Measurements from ENCODE around the gene MRPL52.

DNA sequence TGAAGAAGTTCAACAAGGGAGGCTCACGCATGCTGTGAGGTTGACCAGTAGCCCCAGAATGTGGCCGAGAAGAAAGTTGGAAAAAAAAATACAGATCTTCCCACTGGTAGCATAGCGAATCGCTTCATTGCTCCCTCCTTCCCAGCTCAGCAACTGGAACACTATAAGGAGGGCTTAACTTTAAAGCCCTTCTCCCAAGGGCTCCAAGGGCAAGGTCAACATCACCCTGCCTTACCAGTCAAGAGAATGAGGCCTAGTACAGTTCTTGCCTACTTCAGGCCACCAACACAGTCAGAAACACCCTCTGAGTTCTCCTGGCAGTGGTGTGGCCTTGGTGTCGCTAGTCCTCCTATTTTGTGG, 48.8 kb upstream of the MRPL52 start:
- TF ChIP-seq, protein P1, sequence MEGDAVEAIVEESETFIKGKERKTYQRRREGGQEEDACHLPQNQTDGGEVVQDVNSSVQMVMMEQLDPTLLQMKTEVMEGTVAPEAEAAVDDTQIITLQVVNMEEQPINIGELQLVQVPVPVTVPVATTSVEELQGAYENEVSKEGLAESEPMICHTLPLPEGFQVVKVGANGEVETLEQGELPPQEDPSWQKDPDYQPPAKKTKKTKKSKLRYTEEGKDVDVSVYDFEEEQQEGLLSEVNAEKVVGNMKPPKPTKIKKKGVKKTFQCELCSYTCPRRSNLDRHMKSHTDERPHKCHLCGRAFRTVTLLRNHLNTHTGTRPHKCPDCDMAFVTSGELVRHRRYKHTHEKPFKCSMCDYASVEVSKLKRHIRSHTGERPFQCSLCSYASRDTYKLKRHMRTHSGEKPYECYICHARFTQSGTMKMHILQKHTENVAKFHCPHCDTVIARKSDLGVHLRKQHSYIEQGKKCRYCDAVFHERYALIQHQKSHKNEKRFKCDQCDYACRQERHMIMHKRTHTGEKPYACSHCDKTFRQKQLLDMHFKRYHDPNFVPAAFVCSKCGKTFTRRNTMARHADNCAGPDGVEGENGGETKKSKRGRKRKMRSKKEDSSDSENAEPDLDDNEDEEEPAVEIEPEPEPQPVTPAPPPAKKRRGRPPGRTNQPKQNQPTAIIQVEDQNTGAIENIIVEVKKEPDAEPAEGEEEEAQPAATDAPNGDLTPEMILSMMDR (IDR thresholded peaks at IDR 0.05): no peak
- no peak for TF ChIP-seq EZH2 (IDR thresholded peaks at IDR 0.05)
- TF ChIP-seq EZH2phosphoT487 (IDR thresholded peaks at IDR 0.05): no peak
